Measurements from ENCODE around the gene TMEM168. TPM values are rescaled to one million over a fixed set of nuclear protein-coding genes. Genes with fewer than 3 reads are reported as not detected.

The TMEM168 gene
- total RNA-seq, 1 experiment from 2014 or later = 11.2 TPM

- TF ChIP-seq JAZF1 (CRISPR knock-in tag; IDR thresholded peaks at IDR 0.05) (no peak), HMGA2 (CRISPR knock-in tag; IDR thresholded peaks at IDR 0.05) (no peak), RELA (CRISPR knock-in tag; IDR thresholded peaks at IDR 0.05; ENCODE audit: borderline replicate concordance) (no peak), ZNF416 (CRISPR knock-in tag; IDR thresholded peaks at IDR 0.05) (no peak), ESRRA (CRISPR knock-in tag; IDR thresholded peaks at IDR 0.05; ENCODE audit: borderline replicate concordance) (no peak), ZBTB43 (CRISPR knock-in tag; IDR thresholded peaks at IDR 0.05) (no peak), E2F1 (CRISPR knock-in tag; IDR thresholded peaks at IDR 0.05) (no peak), ATF6 (CRISPR knock-in tag; IDR thresholded peaks at IDR 0.05) (no peak), MYBL2 (CRISPR knock-in tag; IDR thresholded peaks at IDR 0.05) (no peak), MLX (CRISPR knock-in tag; IDR thresholded peaks at IDR 0.05) (no peak), TCF7 (CRISPR knock-in tag; IDR thresholded peaks at IDR 0.05; ENCODE audit: low read depth) (no peak)
Measured at GRCh38 chr7:112745635-112746034, 44.6 kb downstream of the TMEM168 start (continued).

GRCh38 chr7:112744818-112745217 lies 45.4 kb downstream of the TMEM168 start:
- Mint-ChIP-seq H3K27ac (no peak overlapping the region), H3K4me1 (no peaks in the 10 kb centered on the region), H3K4me3 (no peak overlapping the region), H3K36me3 (no peaks in the 10 kb centered on the region), H3K27me3 (ENCODE audit: low read depth) (no peaks in the 10 kb centered on the region), H3K9me3 (peaks cover 3% of the 10 kb centered on the region; the same call in 1 of the 2 replicates)
- ATAC-seq (no peak), DNase-seq (ENCODE audit: low spot score) (no peak)
- TF ChIP-seq ZNF396 (CRISPR knock-in tag; IDR thresholded peaks at IDR 0.05; ENCODE audit: borderline replicate concordance) = no peak
- TF ChIP-seq ELF4 (CRISPR knock-in tag; IDR thresholded peaks at IDR 0.05; ENCODE audit: low read depth) = no peak
- TF ChIP-seq ZBTB21 (CRISPR knock-in tag; IDR thresholded peaks at IDR 0.05; ENCODE audit: borderline replicate concordance) = no peak
- no peak for TF ChIP-seq ZNF532 (CRISPR knock-in tag; IDR thresholded peaks at IDR 0.05; ENCODE audit: borderline replicate concordance)
- no peak for TF ChIP-seq GABPB1 (CRISPR knock-in tag; IDR thresholded peaks at IDR 0.05)
- POLR2A ChIA-PET = no interaction called here
- CTCF ChIA-PET = interaction anchor here (1.3 kb wide), 1 partner anchor 195 kb away, joined by 4 read pairs; no protein-coding TSS in a partner anchor
